HL-60 (cell line): ENCODE measurements around the gene ODF2.

ENCODE experiments used
- GABPA ChIP-seq: IDR thresholded peaks from 2 replicates; pipeline ENCODE4 v1.6.1; 2012; ENCODE audit warnings: low read depth
- POLR2AphosphoS5 ChIP-seq: IDR thresholded peaks from 2 replicates; pipeline ENCODE4 v1.6.1; 2012; ENCODE audit warnings: low read depth
- SPI1 ChIP-seq: IDR thresholded peaks from 2 replicates; pipeline ENCODE4 v1.6.1; 2012; ENCODE audit warnings: low read depth, mild to moderate bottlenecking, borderline replicate concordance
- TF ChIP-seq, protein P1 (sequence below): IDR thresholded peaks from one replicate; pipeline ENCODE4 v1.5.1; 2011; ENCODE audit warnings: low read length, control low read depth, inconsistent platforms; ENCODE audit not compliant: insufficient read depth
- TF ChIP-seq, protein P2 (sequence below): IDR thresholded peaks from 2 replicates; pipeline ENCODE4 v1.6.1; 2012; ENCODE audit warnings: low read depth; ENCODE audit not compliant: insufficient replicate concordance

DNA sequence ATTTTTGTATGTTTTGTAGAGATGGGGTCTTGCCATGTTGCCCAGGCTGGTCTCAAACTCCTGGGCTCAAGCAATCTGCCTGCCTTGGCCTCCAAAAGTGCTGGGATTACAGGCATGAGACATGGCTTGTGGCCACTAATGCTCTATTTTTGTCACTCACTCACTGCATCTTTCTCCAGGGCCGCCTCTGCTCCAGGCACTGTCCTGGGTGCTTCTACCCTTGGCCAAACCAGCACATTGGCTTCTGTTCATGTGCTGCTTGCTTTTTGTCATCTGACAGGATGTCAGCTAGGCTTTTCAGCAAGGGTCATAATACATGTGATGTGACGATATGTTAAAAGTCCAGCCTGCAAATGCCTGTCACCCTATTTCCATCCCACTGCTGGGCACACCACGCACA, 3.2 kb downstream of the ODF2 start:
- no peak for TF ChIP-seq POLR2AphosphoS5
- TF ChIP-seq, protein P1, sequence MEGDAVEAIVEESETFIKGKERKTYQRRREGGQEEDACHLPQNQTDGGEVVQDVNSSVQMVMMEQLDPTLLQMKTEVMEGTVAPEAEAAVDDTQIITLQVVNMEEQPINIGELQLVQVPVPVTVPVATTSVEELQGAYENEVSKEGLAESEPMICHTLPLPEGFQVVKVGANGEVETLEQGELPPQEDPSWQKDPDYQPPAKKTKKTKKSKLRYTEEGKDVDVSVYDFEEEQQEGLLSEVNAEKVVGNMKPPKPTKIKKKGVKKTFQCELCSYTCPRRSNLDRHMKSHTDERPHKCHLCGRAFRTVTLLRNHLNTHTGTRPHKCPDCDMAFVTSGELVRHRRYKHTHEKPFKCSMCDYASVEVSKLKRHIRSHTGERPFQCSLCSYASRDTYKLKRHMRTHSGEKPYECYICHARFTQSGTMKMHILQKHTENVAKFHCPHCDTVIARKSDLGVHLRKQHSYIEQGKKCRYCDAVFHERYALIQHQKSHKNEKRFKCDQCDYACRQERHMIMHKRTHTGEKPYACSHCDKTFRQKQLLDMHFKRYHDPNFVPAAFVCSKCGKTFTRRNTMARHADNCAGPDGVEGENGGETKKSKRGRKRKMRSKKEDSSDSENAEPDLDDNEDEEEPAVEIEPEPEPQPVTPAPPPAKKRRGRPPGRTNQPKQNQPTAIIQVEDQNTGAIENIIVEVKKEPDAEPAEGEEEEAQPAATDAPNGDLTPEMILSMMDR, result no peak
- TF ChIP-seq GABPA, result no peak
- TF ChIP-seq, protein P2, sequence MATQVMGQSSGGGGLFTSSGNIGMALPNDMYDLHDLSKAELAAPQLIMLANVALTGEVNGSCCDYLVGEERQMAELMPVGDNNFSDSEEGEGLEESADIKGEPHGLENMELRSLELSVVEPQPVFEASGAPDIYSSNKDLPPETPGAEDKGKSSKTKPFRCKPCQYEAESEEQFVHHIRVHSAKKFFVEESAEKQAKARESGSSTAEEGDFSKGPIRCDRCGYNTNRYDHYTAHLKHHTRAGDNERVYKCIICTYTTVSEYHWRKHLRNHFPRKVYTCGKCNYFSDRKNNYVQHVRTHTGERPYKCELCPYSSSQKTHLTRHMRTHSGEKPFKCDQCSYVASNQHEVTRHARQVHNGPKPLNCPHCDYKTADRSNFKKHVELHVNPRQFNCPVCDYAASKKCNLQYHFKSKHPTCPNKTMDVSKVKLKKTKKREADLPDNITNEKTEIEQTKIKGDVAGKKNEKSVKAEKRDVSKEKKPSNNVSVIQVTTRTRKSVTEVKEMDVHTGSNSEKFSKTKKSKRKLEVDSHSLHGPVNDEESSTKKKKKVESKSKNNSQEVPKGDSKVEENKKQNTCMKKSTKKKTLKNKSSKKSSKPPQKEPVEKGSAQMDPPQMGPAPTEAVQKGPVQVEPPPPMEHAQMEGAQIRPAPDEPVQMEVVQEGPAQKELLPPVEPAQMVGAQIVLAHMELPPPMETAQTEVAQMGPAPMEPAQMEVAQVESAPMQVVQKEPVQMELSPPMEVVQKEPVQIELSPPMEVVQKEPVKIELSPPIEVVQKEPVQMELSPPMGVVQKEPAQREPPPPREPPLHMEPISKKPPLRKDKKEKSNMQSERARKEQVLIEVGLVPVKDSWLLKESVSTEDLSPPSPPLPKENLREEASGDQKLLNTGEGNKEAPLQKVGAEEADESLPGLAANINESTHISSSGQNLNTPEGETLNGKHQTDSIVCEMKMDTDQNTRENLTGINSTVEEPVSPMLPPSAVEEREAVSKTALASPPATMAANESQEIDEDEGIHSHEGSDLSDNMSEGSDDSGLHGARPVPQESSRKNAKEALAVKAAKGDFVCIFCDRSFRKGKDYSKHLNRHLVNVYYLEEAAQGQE, result no peak
- TF ChIP-seq SPI1, result no peak
